BLaER1 treated with 17β-estradiol and CSF1 and Interleukin-3, amounts not matched to agents 10 nM and 100 nM (cell line): ENCODE measurements around the gene INTS13.

Experiments
- H3K27ac ChIP-seq, 11 experiments: shearing (Covaris generic); formaldehyde crosslinking; 2 replicates each; pipeline ENCODE4 v1.8.1; 2022
- H3K27me3 ChIP-seq, 11 experiments: shearing (Covaris generic); formaldehyde crosslinking; 2 replicates each; pipeline ENCODE4 v1.8.1; 2022
- H3K36me3 ChIP-seq, 11 experiments: shearing (Covaris generic); formaldehyde crosslinking; 2 replicates each; pipeline ENCODE4 v1.8.1; 2022
- H3K4me1 ChIP-seq, 10 experiments: shearing (Covaris generic); formaldehyde crosslinking; 2 replicates each; pipeline ENCODE4 v1.8.1; 2022
- H3K4me2 ChIP-seq, 11 experiments: shearing (Covaris generic); formaldehyde crosslinking; 2 replicates each; pipeline ENCODE4 v1.8.1; 2022
- H3K4me3 ChIP-seq, 10 experiments: shearing (Covaris generic); formaldehyde crosslinking; 2 replicates each; pipeline ENCODE4 v1.8.1; 2022
- H3K9ac ChIP-seq, 11 experiments: shearing (Covaris generic); formaldehyde crosslinking; 2 replicates each; pipeline ENCODE4 v1.8.1; 2022
- H3K9me3 ChIP-seq, 11 experiments: shearing (Covaris generic); formaldehyde crosslinking; replicated peaks in 1 of 11; 2 replicates each; pipeline ENCODE4 v1.8.1; 2022
- H4K20me1 ChIP-seq, 11 experiments: shearing (Covaris generic); formaldehyde crosslinking; 2 replicates each; pipeline ENCODE4 v1.8.1; 2022
- Cebpa-rat ChIP-seq, 11 experiments: shearing (Covaris generic); IDR thresholded peaks; 2 replicates each; pipeline ENCODE4 v1.8.1; 2022

The INTS13 gene

DNA sequence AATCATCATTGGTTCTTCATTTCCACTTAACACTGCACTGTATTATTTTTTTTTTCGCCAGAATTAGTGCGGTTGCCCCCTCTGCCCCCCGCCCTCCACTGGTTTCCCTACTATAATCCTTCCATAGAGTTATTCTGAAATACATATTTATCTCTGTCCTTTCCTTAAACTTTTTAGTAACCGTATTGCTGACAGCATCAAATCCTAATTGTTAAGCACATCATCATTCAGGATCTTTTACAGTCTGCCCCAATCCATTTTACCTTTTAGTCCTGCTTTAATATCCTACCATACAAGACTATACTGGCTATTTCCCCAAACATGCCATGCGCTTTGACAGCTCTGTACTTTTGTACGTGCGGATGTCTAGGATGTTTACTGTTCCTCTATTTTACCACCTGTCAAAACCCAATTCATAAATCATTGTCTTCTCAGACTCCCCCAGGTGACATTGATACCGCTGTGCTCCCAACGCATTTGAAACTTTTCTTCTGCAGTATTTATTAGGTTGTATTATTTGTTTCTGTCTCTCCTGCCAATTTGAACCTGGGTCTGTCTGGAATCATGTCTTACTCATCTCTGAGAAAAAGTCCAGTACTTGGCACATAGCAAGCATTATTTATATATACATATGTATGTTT is 1.5 kb upstream of the INTS13 start:
- peaks cover 18 to 75% (median 49%) of the 10 kb centered on the region in 11 experiments; a peak in 19 of 22 replicates for H4K20me1 ChIP-seq
- H3K36me3 ChIP-seq, result peaks cover 0 to 21% (median 6%) of the 10 kb centered on the region in 11 experiments; a peak in 12 of 22 replicates
- no peak for TF ChIP-seq Cebpa-rat (IDR thresholded peaks at IDR 0.05)
- peak overlapping the region; percentile 96 to 99 (median 97) for H3K9ac ChIP-seq
- peak overlapping the region; percentile 93 to 98 (median 96) for H3K4me3 ChIP-seq
- peak overlapping the region; percentile 90 to 96 (median 93) for H3K27ac ChIP-seq
- H3K4me2 ChIP-seq, result peak overlapping the region; percentile 82 to 96 (median 89)
- no peaks in the 10 kb centered on the region for H3K27me3 ChIP-seq
- peaks cover 31 to 70% (median 53%) of the 10 kb centered on the region in 10 experiments for H3K4me1 ChIP-seq
- H3K9me3 ChIP-seq, result peaks cover 0 to 13% (median 8%) of the 10 kb centered on the region in 11 experiments; a peak in 12 of 22 replicates

GRCh38 chr12:26938701-26939062 is 901 bp upstream of the INTS13 start:
- Histone ChIP-seq H4K20me1 (peaks cover 18 to 68% (median 49%) of the 10 kb centered on the region in 11 experiments; a peak in 19 of 22 replicates), H3K27me3 (no peaks in the 10 kb centered on the region), H3K4me1 (peaks cover 31 to 64% (median 53%) of the 10 kb centered on the region in 10 experiments), H3K9me3 (peaks cover 0 to 8% (median 4%) of the 10 kb centered on the region in 11 experiments; a peak in 8 of 22 replicates), H3K4me3 (peak overlapping the region; percentile 93 to 98 (median 96)), H3K4me2 (peak overlapping the region; percentile 82 to 96 (median 89)), H3K27ac (peak overlapping the region; percentile 90 to 96 (median 93)), H3K9ac (peak overlapping the region; percentile 96 to 99 (median 97)), H3K36me3 (peaks cover 0 to 21% (median 12%) of the 10 kb centered on the region in 11 experiments; a peak in 14 of 22 replicates)
- TF ChIP-seq Cebpa-rat (IDR thresholded peaks at IDR 0.05), result no peak

DNA sequence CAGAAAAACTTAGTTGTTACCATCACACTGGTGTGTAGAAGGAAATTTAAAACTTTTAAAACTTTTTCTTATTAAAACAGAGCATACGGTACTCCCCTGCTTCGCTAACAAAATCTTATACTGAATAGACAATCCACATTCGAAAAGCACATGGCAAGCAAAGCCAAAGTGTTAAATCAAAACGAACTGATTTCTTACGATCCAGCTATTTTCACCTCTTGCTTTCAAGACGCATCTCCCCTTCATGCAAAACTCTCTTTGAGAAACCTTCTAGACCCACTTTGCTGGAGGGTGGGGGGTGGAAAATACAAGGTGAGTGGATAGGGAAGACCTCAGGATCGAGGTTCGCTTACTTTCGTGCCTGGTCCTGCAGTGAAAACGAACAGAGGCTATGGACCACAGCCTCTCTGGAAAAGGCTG is 328 bp downstream of the INTS13 start:
- peaks cover 4 to 28% (median 15%) of the 10 kb centered on the region in 11 experiments; a peak in 18 of 22 replicates for H3K36me3 ChIP-seq
- no peaks in the 10 kb centered on the region for H3K27me3 ChIP-seq
- peak overlapping the region; percentile 93 to 98 (median 96) for H3K4me3 ChIP-seq
- peaks cover 31 to 57% (median 52%) of the 10 kb centered on the region in 10 experiments for H3K4me1 ChIP-seq
- H3K27ac ChIP-seq, result peak overlapping the region; percentile 90 to 96 (median 93)
- peak overlapping the region; percentile 96 to 99 (median 97) for H3K9ac ChIP-seq
- H3K4me2 ChIP-seq, result peak overlapping the region; percentile 78 to 94 (median 84)
- peaks cover 18 to 62% (median 43%) of the 10 kb centered on the region in 11 experiments; a peak in 19 of 22 replicates for H4K20me1 ChIP-seq
- no peaks in the 10 kb centered on the region for H3K9me3 ChIP-seq
- no peak for TF ChIP-seq Cebpa-rat (IDR thresholded peaks at IDR 0.05)

- Histone ChIP-seq H3K36me3 (peaks cover 8 to 35% (median 22%) of the 10 kb centered on the region in 11 experiments; a peak in 20 of 22 replicates), H4K20me1 (peaks cover 18 to 56% (median 37%) of the 10 kb centered on the region in 11 experiments; a peak in 19 of 22 replicates), H3K27me3 (no peaks in the 10 kb centered on the region), H3K9me3 (no peaks in the 10 kb centered on the region), H3K4me1 (peaks cover 27 to 53% (median 46%) of the 10 kb centered on the region in 10 experiments), H3K4me2 (peak overlapping the region; percentile 78 to 94 (median 84)), H3K4me3 (peak overlapping the region; percentile 93 to 98 (median 96)), H3K27ac (peak overlapping the region; percentile 90 to 96 (median 93); a peak in 21 of 22 replicates), H3K9ac (peak overlapping the region; percentile 96 to 99 (median 97))
- no peak for TF ChIP-seq Cebpa-rat (IDR thresholded peaks at IDR 0.05)
These were observed 980 bp downstream of the INTS13 start for GRCh38 chr12:26936559-26937442.

DNA sequence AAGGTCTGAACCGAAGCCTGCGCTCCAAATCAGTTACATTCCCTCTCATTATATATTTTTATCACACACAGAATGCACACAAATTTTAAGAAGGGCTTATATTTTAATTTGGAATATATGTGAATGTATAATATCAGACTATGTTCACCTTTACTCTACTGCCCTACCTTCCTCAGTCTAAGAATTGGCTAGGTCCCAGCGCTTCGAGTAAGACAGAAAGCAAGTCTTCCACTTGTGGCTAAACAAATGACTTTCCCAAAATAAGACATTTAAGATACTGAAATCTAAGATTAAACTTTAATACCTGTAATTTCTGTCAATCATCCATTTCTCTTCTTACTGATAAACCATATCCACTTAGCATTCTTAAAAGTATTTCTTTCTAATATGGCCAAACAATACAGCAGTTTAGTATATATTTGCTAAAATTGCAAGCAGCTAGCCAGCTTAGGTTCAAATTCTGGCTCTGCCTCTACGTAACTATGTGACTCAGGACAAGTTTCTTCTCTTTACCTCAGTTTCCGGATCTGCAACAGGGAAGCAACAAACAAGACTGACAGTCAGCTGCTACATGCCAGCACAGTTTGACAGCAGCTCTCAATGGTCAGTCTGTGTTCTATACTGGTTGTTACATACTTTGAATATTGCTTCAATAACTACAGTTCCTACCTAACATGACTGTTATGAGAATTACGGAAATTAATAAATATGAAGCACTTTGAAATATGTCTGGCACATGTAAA is 2.0 kb downstream of the INTS13 start:
- TF ChIP-seq Cebpa-rat (IDR thresholded peaks at IDR 0.05), result no peak
- Histone ChIP-seq H3K4me1 (peaks cover 20 to 43% (median 37%) of the 10 kb centered on the region in 10 experiments), H3K9me3 (no peaks in the 10 kb centered on the region), H3K27me3 (no peaks in the 10 kb centered on the region), H4K20me1 (peaks cover 16 to 46% (median 27%) of the 10 kb centered on the region in 11 experiments; a peak in 19 of 22 replicates), H3K9ac (peak overlapping the region in 10 of 11 experiments; percentile 11 to 99 (median 96); a peak in 12 of 22 replicates), H3K36me3 (peaks cover 10 to 45% (median 31%) of the 10 kb centered on the region in 11 experiments), H3K4me3 (peak overlapping the region in 9 of 10 experiments; percentile 93 to 98 (median 96); a peak in 11 of 20 replicates), H3K4me2 (peak overlapping the region; percentile 78 to 94 (median 84)), H3K27ac (no peak overlapping the region)

- no peak overlapping the region for H3K4me2 ChIP-seq
- H3K36me3 ChIP-seq, result peaks cover 48 to 97% (median 83%) of the 10 kb centered on the region in 11 experiments
- H3K9ac ChIP-seq, result no peak overlapping the region
- H3K27me3 ChIP-seq, result no peaks in the 10 kb centered on the region
- H3K4me3 ChIP-seq, result no peak overlapping the region
- H3K9me3 ChIP-seq, result no peaks in the 10 kb centered on the region
- H3K4me1 ChIP-seq, result peaks cover 0 to 1% (median 0%) of the 10 kb centered on the region in 10 experiments; a peak in 3 of 20 replicates
- no peak overlapping the region for H3K27ac ChIP-seq
- TF ChIP-seq Cebpa-rat (IDR thresholded peaks at IDR 0.05), result no peak
- H4K20me1 ChIP-seq, result peaks cover 0 to 12% (median 0%) of the 10 kb centered on the region in 11 experiments; a peak in 4 of 22 replicates
These were observed 8.2 kb downstream of the INTS13 start for GRCh38 chr12:26929590-26929989.

DNA sequence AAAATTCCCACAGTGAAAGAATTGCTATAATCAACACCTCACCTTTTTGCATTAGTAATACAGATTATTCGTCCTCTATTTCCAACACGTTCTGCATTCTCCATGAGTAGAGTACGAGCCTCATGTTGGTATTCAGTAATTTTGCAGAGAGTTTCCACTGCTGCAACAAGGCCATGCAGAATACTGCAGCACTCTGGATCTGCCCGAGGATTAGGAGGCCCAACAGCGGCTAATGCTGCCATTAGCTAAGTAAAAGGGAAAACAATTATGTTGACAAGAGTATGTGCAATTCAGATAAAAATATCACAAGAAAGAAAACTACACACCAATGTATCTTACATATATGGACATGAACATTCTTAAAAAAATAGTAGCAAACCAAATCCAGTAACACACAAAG is 9.1 kb downstream of the INTS13 start:
- Histone ChIP-seq H4K20me1 (peaks cover 0 to 12% (median 0%) of the 10 kb centered on the region in 11 experiments; a peak in 4 of 22 replicates), H3K27me3 (no peaks in the 10 kb centered on the region), H3K9me3 (no peaks in the 10 kb centered on the region), H3K36me3 (peaks cover 57 to 97% (median 84%) of the 10 kb centered on the region in 11 experiments), H3K9ac (no peak overlapping the region), H3K4me1 (no peaks in the 10 kb centered on the region), H3K4me2 (no peak overlapping the region), H3K4me3 (no peak overlapping the region), H3K27ac (no peak overlapping the region)
- no peak for TF ChIP-seq Cebpa-rat (IDR thresholded peaks at IDR 0.05)

GRCh38 chr12:26921886-26922285 is 15.9 kb downstream of the INTS13 start:
- Histone ChIP-seq H3K9me3 (no peaks in the 10 kb centered on the region), H3K4me2 (no peak overlapping the region), H3K9ac (no peak overlapping the region), H3K27me3 (no peaks in the 10 kb centered on the region), H3K27ac (no peak overlapping the region), H3K4me3 (no peak overlapping the region), H3K4me1 (no peaks in the 10 kb centered on the region), H4K20me1 (peaks cover 0 to 4% (median 0%) of the 10 kb centered on the region in 11 experiments; a peak in 1 of 22 replicates), H3K36me3 (peaks cover 64 to 95% (median 80%) of the 10 kb centered on the region in 11 experiments)
- TF ChIP-seq Cebpa-rat (IDR thresholded peaks at IDR 0.05), result no peak
